G401.6 (cell line): ENCODE data around the gene SST.

Source experiments
- FAIRE-seq: peaks from 2 replicates; lab custom pipeline; 2012; peaks lifted over from hg19 to GRCh38; lab: Jason Lieb, UNC

SST gene

GRCh38 chr3:187669675-187670504, at the start of gene SST:
TSS of gene SST (minus strand) at chr3:187670394. CDS start at chr3:187670291, 103 bp downstream.
- FAIRE-seq = no peak

- no peak for FAIRE-seq
Observed at GRCh38 chr3:187719628-187720336, 49.6 kb upstream of the SST start.

- no peak for FAIRE-seq
Observed at GRCh38 chr3:187718802-187719201, 48.6 kb upstream of the SST start.

DNA sequence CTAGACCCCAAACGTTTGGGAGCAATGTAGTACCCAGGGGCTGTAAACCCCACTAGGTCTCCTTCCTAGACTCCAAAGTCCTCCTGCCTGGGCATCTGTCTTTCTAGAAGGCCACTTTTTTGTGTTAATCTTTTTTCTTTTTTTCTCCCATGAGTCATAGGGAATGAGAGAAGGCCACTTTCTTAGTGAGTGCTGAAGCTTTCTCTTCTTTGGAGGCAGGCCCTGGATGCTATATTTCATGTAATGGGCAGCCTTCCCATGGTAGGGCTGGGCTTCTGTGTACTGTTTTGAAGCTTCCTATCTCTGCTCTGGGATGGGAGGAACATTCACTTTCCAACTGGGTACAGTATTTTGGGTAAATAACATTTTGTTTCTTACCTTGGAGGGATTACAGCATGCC, 47.4 kb upstream of the SST start:
- no peak for FAIRE-seq

- no peak for FAIRE-seq
Observed at GRCh38 chr3:187714404-187714979, 44.3 kb upstream of the SST start.

DNA sequence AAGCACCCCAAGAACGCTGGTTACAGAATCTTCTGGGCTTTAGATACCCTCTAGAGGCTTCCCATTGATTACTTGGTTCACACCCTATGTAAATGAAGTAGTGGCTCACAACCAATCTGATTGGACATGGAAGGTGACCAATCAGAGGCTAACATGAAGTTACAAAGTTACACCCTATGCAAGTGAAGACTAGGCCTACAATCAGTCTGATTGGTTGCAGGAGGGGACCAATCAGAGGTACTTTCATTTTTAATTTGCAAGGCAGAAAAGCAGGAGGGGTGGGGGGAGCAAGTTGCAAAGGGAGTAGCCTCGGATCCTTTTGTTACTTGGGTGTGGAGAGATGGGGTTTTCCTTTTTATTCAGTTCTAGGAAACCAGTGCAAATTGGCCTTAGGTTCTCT, 43.3 kb upstream of the SST start:
- no peak for FAIRE-seq

GRCh38 chr3:187709155-187709554, 39.0 kb upstream of the SST start:
- no peak for FAIRE-seq

DNA sequence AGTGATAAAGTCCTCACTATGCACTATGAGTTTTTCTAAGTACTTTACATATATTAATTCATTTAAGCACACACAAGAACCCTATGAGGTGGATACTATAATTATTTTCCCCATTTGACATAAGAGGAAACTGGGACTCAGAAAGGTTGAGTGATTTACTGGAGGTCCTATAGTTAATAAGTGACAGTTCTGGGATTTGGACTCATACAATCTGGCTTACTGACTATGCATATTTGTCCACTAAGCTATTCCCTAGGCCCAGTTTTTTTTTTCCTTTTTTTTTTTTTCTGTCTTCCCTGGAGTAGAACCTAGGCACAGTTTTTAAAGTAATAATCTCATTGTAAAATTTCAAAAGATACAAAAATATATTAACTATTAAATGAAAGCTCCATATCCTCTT, 38.5 kb upstream of the SST start:
- FAIRE-seq = no peak

DNA sequence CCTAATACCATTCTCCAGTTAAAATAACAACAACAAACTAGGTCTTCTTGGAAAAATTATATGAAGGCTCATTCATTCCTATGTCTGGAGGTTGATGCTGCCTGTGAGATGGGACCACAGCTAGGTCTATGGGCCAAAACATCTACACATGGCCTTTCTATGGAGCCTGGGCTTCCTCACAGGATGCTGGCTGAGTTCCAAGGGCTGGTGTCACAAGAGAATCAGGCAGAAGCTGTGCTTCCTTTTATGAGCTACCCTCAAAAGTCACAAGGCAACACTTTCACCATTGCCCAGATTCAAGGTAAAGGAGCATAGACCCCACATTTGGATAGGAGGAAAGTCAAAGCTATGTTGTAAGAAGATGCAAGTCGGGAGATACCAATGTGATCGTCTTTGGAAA, 36.8 kb upstream of the SST start:
- no peak for FAIRE-seq

DNA sequence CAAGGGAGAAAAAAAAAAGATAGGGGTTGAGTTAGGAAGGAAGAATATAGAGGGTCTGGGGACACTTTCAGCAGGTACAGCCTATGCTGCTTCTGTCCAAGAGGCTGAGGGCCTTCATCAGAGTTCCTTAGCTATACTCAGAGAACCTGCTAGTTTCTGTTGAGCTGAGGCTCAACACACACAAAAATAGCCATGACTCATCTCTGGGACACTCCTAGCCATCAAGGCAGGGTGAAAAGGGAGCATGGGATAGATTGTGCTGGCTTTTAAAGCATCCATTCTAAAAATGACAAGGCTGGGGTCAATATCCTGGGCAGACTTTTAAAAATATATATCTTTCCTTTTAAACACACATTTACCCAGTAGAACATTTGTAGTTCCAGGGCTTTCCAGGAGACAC, 35.0 kb upstream of the SST start:
- no peak for FAIRE-seq

- no peak for FAIRE-seq
Observed at GRCh38 chr3:187702507-187703033, 32.4 kb upstream of the SST start, which contains the start of gene RTP2. TSS of gene RTP2 (minus strand) at chr3:187702557. CDS start at chr3:187702128, 429 bp downstream.

DNA sequence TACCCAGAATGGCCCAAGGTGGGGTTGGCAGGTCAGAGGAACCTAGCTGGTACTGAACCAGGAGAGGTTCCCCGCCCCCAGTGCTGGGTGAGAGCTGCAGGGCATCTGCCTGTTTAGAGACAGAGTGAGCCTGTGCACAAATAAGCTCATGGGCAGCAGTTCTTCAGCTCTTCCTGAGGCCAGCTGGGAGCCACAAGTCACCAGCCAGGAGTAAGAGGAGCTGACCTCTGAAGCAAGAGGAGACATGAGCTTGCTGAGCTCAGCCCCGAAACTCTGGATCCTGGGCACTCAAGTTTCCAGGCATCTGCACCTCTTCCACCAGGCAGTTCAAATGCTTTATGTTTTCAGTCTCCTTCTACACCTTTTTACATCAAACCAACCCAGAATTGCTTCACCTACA, 30.1 kb upstream of the SST start:
- no peak for FAIRE-seq

- no peak for FAIRE-seq
Observed at GRCh38 chr3:187698499-187699399, 28.6 kb upstream of the SST start.

DNA sequence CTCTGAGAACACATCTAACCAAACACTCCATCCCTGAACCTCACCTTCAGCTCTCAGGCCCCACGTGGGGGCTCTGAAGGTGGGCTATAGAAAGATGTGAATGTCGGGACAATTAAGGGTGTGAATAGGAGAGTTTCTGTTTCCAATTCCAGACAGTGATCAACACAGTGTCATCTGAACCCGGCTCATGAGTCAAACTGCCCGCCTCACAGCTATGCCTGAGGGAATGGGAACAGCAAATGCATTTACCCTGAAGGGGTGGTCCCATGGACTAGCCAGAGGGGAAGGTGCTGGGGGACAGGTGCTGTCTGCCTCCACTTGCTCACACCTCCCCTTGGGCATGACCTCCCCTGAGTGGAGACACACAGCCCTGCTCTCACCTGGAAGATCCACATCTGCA, 25.8 kb upstream of the SST start:
- no peak for FAIRE-seq

DNA sequence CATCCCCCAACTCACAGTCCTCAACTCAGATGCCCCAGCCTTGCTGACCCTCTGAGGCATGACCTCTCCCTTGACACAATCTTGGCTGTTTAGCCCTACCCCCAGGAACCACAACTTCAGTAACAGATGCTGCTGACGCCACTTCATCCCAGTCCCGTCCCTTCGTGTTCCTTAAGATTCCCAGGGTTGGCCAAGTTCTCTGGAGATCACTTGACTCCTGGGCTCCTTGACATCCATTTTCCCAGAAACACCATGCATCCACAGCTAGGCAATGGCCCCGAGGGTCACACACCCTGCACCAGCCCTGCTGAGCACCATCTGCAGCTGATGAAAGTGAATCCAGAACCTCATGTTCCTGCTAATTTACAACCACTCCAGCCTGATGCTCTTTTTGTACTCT, 25.3 kb upstream of the SST start:
- no peak for FAIRE-seq

DNA sequence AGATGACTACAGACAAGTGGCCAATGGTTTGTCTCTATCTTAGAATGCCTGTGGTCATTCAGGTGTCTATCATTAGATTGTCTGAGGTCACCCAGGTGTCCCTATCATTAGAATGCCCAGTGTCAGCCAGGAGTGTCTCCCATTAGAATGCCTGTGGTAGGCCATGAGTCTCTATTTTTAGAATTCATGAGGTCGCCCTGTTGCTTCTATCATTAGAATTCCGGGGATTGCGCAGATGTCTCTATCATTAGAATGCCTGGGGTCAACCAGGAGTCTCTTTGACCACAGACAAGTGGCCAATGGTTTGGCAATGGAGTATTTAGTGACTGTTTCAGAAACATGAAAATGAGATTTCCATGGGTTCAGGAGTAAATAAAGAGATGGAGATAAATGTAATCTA, 24.6 kb upstream of the SST start:
- no peak for FAIRE-seq

- FAIRE-seq = no peak
Observed at GRCh38 chr3:187693431-187693830, 23.2 kb upstream of the SST start.

DNA sequence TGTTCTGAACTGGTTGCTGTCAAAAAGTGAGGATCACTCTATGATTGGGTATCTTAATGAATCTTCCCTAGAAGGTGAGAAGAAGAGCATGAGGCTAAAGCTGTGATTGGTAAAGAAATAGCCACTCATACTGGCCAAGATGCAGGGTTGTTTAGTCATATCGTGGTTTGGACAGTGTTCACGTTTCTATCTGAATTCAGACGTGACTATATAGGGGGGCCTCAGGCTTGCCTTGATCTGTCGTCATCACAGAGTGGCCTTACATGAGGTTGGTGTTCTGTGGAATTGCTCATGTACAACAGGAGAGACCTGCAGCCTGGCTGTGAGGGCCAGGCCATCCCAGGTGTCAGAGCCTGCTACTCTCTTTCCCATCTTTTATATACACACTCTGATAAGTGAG, 19.8 kb upstream of the SST start:
- no peak for FAIRE-seq

GRCh38 chr3:187686621-187687273, 16.6 kb upstream of the SST start:
- FAIRE-seq = no peak

GRCh38 chr3:187685948-187686347, 15.8 kb upstream of the SST start:
- FAIRE-seq = no peak

- no peak for FAIRE-seq
Observed at GRCh38 chr3:187684880-187685279, 14.7 kb upstream of the SST start.

DNA sequence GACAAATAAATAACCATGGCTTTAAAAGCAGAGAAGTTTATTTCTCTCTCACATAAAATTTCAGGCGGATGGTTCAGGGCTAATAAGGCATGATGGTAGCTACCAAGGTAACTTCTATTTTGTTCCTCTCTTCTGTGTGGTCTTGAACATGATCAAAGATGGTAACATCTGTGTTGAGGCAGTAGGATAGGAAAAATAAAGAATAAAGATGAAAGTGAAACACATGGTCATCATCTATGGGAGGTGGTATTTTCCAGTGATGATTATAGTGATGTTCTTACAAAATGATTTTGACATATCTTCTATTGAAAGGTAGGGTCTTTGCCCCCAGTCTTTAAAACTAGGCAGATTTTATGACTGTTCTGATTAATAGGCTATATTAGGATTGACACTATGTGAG, 14.2 kb upstream of the SST start:
- no peak for FAIRE-seq
